GM12801 (cell line): Measurements from ENCODE around the gene SIVA1.

ENCODE experiments used
- TF ChIP-seq, protein P1 (sequence below): IDR thresholded peaks from one replicate; pipeline ENCODE4 v1.5.1; 2011; ENCODE audit warnings: control low read depth; ENCODE audit not compliant: insufficient read length; ENCODE audit errors: extremely low read depth

SIVA1 gene

DNA sequence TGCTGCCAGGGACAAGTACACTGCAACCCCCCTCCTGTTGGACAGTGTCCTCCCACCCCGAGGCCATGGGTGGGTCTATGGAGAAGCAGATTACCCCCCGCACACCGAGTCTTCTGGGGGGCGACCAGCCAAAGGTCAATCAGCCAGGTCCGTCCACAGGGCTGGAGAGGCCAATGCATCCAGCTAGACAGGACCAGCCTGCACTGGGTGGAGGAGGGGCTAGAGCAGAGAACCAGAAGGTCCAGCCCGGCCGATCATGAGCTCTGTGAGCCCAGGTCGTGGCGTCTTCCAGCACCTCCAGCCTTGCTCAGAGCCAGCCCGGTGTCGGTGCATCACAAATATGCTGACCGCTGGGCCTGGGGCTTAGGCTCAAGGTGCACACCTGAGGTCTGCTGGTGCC lies 37.1 kb upstream of the SIVA1 start:
- TF ChIP-seq, protein P1, sequence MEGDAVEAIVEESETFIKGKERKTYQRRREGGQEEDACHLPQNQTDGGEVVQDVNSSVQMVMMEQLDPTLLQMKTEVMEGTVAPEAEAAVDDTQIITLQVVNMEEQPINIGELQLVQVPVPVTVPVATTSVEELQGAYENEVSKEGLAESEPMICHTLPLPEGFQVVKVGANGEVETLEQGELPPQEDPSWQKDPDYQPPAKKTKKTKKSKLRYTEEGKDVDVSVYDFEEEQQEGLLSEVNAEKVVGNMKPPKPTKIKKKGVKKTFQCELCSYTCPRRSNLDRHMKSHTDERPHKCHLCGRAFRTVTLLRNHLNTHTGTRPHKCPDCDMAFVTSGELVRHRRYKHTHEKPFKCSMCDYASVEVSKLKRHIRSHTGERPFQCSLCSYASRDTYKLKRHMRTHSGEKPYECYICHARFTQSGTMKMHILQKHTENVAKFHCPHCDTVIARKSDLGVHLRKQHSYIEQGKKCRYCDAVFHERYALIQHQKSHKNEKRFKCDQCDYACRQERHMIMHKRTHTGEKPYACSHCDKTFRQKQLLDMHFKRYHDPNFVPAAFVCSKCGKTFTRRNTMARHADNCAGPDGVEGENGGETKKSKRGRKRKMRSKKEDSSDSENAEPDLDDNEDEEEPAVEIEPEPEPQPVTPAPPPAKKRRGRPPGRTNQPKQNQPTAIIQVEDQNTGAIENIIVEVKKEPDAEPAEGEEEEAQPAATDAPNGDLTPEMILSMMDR: no peak

DNA sequence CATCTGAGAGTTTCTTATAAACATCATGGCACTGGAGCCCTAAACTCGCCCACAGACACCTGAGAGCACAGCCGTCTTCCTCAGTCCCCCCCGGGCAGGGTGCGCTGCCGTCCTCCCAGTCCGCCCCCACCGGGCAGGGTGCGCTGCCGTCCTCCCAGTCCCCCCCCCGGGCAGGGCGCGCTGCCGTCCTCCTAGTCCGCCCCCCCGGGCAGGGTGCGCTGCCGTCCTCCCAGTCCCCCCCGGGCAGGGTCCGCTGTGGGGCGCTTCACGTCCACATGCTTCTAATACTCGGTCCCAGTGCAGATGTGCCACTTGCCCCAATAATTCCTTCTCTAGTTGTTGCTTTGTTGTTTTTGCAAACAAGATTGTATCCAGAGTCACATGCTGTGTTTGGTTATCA lies 35.8 kb upstream of the SIVA1 start:
- TF ChIP-seq, protein P1: no peak

DNA sequence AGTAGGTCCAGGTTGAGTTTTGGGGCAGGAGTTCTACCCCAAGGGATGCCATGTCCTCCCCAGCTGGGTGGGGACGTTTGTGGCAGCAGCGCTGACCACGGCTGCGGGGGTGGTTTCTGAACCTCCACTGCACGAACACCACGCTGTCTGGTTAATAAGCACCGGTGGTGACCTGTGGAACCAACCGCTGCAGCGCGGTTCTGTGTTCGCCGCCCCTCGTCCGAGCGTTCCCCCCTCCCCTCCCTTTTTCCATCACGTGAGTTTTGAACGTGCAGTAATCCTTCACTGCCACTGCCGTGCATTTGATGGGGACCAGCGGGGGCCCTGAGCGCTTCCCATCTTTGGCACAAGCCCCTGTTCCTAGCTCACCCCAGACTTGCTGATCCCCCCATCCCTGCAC lies 35.3 kb upstream of the SIVA1 start:
- TF ChIP-seq, protein P1: no peak

- TF ChIP-seq, protein P1: no peak
Measured at GRCh38 chr14:104718147-104718546, 34.8 kb upstream of the SIVA1 start.

DNA sequence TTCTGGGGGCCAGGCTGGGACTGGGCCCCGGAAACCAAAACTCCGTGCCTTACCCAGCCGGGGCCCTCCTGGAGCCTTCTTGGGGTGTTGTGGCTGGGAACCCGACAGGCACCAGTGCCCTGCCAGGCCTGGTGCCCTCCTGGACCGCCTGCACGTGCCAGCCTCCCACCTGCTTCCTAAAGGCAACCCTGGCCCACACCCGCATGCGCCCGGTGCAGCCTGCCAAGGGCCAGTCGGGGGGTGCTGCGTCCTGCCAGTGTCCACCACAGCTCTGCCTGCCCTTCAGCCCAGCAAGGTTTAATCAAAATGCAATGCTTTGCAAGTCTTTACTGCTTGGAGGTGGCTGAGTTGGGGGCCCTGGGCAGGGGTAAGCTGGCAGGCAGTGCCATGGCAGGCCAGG lies 34.1 kb upstream of the SIVA1 start:
- TF ChIP-seq, protein P1: no peak

DNA sequence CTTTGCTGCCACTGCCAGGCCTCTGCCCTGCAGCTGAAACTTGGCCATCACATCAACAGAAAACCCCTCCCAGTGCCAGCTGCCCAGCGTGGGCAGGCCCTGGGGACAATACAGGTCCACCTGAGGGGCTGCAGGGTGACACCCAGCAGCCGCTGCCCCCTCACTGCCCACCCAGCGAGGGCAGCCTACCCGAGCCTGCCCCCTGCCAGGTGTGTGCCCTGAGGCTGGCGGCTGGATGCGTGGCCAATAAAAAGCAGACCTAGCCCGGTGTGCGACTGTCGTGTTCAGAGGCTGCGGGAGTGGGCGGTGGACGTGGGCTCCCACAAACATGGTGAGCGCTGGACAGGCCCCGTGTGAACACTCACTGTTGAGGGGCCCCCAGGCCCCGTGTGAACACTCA lies 33.6 kb upstream of the SIVA1 start:
- TF ChIP-seq, protein P1: no peak

DNA sequence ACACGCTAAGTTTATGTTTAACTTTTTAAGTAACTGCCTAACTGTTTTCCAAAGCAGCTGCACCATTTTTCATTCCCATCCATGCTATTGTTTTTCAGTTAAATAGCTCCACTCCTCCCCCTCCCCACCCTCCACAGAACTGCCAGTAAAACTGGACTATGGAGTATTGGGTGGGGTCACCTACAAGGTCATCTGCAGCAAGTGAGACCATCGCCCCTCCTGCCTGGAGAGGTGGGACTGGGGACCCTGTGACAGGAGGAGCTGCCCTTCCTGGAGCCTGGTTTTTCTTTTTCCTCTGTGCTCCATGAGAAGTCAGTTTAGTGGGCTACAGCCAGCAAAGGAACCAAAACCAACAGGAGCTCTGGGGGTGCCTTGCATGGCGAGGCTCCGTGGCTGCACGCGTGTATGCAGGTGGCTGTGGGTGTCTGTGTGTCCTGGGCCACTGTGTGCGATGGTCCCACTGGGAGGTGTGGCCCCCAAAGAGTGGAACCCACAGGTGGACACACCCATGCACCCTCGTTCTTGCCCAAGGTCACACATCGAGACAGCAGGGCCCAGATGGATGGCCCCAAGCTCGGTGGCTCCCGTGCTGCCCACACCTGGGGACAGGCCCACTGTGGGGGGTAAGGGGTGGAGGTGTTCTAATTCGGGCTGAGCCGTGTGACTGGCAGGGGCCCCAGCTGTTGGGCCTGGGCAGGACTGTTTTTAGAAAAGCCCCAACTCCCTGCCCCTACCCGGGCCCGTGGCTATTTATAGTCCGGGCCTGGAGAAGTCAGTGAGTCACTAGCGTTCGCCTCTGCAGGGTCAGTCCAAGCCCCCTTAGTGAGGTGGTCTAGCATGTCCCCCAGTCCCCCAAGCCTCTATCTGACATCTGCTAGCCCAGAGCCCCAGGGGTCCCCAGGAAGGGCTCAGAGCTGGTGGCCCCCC lies 31.2 kb upstream of the SIVA1 start:
- TF ChIP-seq, protein P1: no peak
